HepG2 (cell line): ENCODE results near the gene MBD2. TPM values are rescaled to one million over a fixed set of nuclear protein-coding genes. Genes with fewer than 3 reads are reported as not detected.

Experiments used
- HMGXB4 ChIP-seq, 2 experiments: sonication (generic) in 1 of 2; formaldehyde crosslinking in 1 of 2; IDR thresholded peaks; 2 replicates each; pipeline versions ENCODE4 v1.4.0 to v1.6.1; 2018 to 2020; ENCODE audit warnings: missing genetic modification reagents in 2 of 2, borderline replicate concordance in 1 of 2, low read depth in 1 of 2, mild to moderate bottlenecking in 1 of 2, missing biosample characterization in 1 of 2
- MED8 ChIP-seq: sonication (generic); formaldehyde crosslinking; IDR thresholded peaks from 2 replicates; pipeline ENCODE4 v1.8.1; 2023; ENCODE audit warnings: mild to moderate bottlenecking, missing genetic modification reagents; ENCODE audit not compliant: insufficient replicate concordance
- MTF2 ChIP-seq: sonication (generic); formaldehyde crosslinking; IDR thresholded peaks from 2 replicates; pipeline ENCODE4 v1.5.0; 2020; ENCODE audit warnings: missing genetic modification reagents, borderline replicate concordance
- RAD21 ChIP-seq: fragments of 450-650 bp; formaldehyde crosslinking; IDR thresholded peaks from 2 replicates; pipeline ENCODE4 v1.5.0; 2020; ENCODE audit warnings: mild to moderate bottlenecking
- RNF2 ChIP-seq: fragments of 450-650 bp; conservative IDR thresholded peaks from 2 replicates; pipeline ENCODE4 v1.6.1; 2016; ENCODE audit warnings: low read depth
- RNF219 ChIP-seq: sonication (generic); formaldehyde crosslinking; IDR thresholded peaks from 2 replicates; pipeline ENCODE4 v1.5.0; 2020; ENCODE audit warnings: mild to moderate bottlenecking, missing genetic modification reagents
- STAT6 ChIP-seq: sonication (generic); formaldehyde crosslinking; IDR thresholded peaks from 2 replicates; pipeline ENCODE4 v1.4.0; 2020; ENCODE audit warnings: missing genetic modification reagents, mild to moderate bottlenecking, borderline replicate concordance
- THRA ChIP-seq: sonication (generic); formaldehyde crosslinking; IDR thresholded peaks from 2 replicates; pipeline ENCODE4 v1.4.0; 2020; ENCODE audit warnings: missing genetic modification reagents, borderline replicate concordance
- THYN1 ChIP-seq: sonication (generic); formaldehyde crosslinking; IDR thresholded peaks from 2 replicates; pipeline ENCODE4 v1.8.1; 2023; ENCODE audit warnings: low read depth, mild to moderate bottlenecking, moderate library complexity, missing genetic modification reagents, borderline replicate concordance
- ZBTB33 ChIP-seq: sonication (generic); formaldehyde crosslinking; IDR thresholded peaks from 2 replicates; pipeline ENCODE4 v1.4.0; 2020; ENCODE audit warnings: missing genetic modification reagents
- ZNF333 ChIP-seq: sonication (generic); formaldehyde crosslinking; IDR thresholded peaks from 2 replicates; pipeline ENCODE4 v1.4.0; 2020; ENCODE audit warnings: mild to moderate bottlenecking, missing genetic modification reagents, borderline replicate concordance
- ZNF367 ChIP-seq: sonication (generic); formaldehyde crosslinking; IDR thresholded peaks from 2 replicates; pipeline ENCODE4 v1.4.0; 2020; ENCODE audit warnings: missing genetic modification reagents, borderline replicate concordance
- ZNF484 ChIP-seq: sonication (generic); formaldehyde crosslinking; IDR thresholded peaks from 2 replicates; pipeline ENCODE4 v1.5.1; 2020; ENCODE audit warnings: mild to moderate bottlenecking, low read depth, missing genetic modification reagents, borderline replicate concordance
- ZSCAN22 ChIP-seq: sonication (generic); formaldehyde crosslinking; IDR thresholded peaks from 2 replicates; pipeline ENCODE4 v1.4.0; 2020; ENCODE audit warnings: mild to moderate bottlenecking, missing genetic modification reagents
- polyA plus RNA-seq, 8 experiments: library from polyadenylated mRNA; depleted of rRNA in 3 of 8; stranded (reverse) in 7 of 8; unstranded in 1 of 8; fragments of >200 nt; fragmentation: Illumina TruSeq in 4 of 8; extraction: Trizol in 4 of 8; gene quantifications; 2 replicates each; pipeline versions ENCODE4 v1.2.1 to v1.2.3, GENCODE V29; 2011 to 2016; ENCODE audit warnings: low read depth in 4 of 8, missing spikeins in 1 of 8, mixed read lengths in 1 of 8; ENCODE audit not compliant: insufficient read depth in 1 of 8
- total RNA-seq, 5 experiments: library from RNA; depleted of rRNA; stranded (reverse); fragments of >200 nt; fragmentation: Illumina TruSeq; extraction: Trizol; gene quantifications; 2 replicates each; pipeline ENCODE4 v1.2.3, GENCODE V29; 2016; ENCODE audit warnings: low read depth in 1 of 5

The MBD2 gene
- total and polyA plus RNA-seq, 2 of the 13 experiments (the other 11 are each of a cell fraction or from before 2014, with no cell fraction given): 19.1 to 38.5 TPM

- TF ChIP-seq ZBTB33: no peak
- TF ChIP-seq ZNF484 (CRISPR knock-in tag): no peak
- no peak for TF ChIP-seq THYN1 (CRISPR knock-in tag)
- 0 out of 2 replicates have a peak, but pooled peaks have one; percentile 66 for TF ChIP-seq ZNF367 (CRISPR knock-in tag)
- TF ChIP-seq RNF219 (CRISPR knock-in tag): peak; percentile 42; the same call in 1 of the 2 replicates
- peak; percentile 51 for TF ChIP-seq RAD21 (CRISPR knock-in tag)
- TF ChIP-seq RNF2: no peak
- TF ChIP-seq HMGXB4 (CRISPR knock-in tag; IDR thresholded peaks at IDR 0.05; ENCODE audit: borderline replicate concordance in 1 of 2, low read depth in 1 of 2): peak in 1 of 2 experiments; percentile 81; a peak in 2 of 4 replicates
- no peak for TF ChIP-seq ZSCAN22 (CRISPR knock-in tag)
- TF ChIP-seq STAT6 (CRISPR knock-in tag): peak; percentile 32; the same call in 1 of the 2 replicates
- TF ChIP-seq MED8 (CRISPR knock-in tag): peak; percentile 10
- TF ChIP-seq THRA (CRISPR knock-in tag): 0 out of 2 replicates have a peak, but pooled peaks have one; percentile 18
- no peak for TF ChIP-seq MTF2 (CRISPR knock-in tag)
- TF ChIP-seq ZNF333 (CRISPR knock-in tag): 0 out of 2 replicates have a peak, but pooled peaks have one; percentile 41
These were observed 45.7 kb upstream of the MBD2 start (continued) for GRCh38 chr18:54269893-54270844.
